LNCaP clone FGC (cell line): ENCODE results near the gene SMYD3.
A peak's percentile ranks its signal among the peaks of the same experiment; 100 is the strongest.

ENCODE experiments used
- DNase-seq: peaks from one replicate; pipeline ENCODE4 v3.0.0-alpha.2; 2011; ENCODE audit warnings: low read depth
- H3K4me3 ChIP-seq: 2 replicates; pipeline ENCODE4 v1.5.1; 2011; ENCODE audit warnings: mild to moderate bottlenecking, low read depth, low read length, control low read depth
- CTCF ChIP-seq: IDR thresholded peaks from 2 replicates; pipeline ENCODE4 v1.5.1; 2012; ENCODE audit warnings: mild to moderate bottlenecking; ENCODE audit not compliant: control insufficient read depth, insufficient read depth; ENCODE audit errors: extremely low read depth

Gene SMYD3

DNA sequence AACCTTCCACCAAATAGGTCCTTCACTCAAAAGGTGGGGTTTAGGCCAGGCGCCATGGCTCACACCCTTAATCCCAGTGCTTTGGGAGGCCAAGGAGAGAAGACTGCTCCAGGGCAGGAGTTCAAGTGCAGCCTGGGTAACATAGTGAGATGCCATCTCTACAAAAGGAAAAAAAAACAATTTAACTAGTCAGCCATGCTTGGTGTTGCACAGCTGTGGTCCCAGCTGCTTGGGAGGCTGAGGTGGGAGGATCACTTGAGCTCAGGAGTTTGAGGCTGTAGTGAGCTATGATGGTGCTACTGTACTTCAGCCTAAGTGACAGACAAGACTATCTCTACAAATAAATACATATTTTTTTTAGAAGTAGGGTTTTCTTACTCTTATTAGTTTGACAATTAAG lies 734.8 kb downstream of the SMYD3 start:
- no peak for DNase-seq
- no peak for TF ChIP-seq CTCF
- H3K4me3 ChIP-seq = no peak overlapping the region

GRCh38 chr1:245771511-245772281 lies 735.4 kb downstream of the SMYD3 start:
- no peak for TF ChIP-seq CTCF
- DNase-seq = no peak
- no peak overlapping the region for H3K4me3 ChIP-seq

DNA sequence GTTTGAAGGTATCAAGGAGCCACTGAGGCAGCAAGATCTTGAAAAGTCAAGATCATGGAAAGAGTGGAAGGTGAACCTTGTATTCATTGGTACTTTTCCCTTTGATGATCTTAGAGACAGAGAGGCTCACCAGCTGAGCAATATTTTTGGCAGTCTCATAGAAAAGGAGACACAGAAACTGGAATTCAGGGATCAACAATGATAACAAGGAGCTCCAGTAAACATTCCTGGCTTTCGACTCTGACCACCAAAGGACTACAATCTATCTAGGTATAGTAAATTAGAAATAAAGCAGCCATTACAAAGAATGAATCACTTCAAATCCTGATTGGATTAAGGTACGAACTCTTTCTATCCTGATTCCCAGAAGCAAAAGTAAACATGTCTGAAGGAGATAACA lies 736.9 kb downstream of the SMYD3 start:
- DNase-seq = no peak
- no peak for TF ChIP-seq CTCF
- no peak overlapping the region for H3K4me3 ChIP-seq

DNA sequence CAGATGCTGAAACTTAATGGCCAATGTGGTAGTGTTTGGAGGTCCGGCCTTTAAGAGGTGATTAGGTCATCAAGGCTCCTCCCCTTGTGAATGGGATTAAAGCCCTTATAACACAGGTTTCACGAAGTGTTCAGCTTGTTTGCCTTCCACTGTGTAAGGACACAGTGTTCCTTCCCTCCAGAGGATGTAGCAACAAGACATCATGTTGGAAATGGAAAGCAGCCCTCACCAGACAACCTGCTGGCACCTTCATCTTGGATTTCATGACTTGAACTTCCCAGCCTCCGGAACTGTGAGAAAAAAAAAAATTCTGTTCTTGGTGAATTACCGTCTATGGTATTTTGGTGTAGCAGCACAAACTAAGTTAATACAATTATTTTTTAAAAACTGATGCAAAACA lies 738.5 kb downstream of the SMYD3 start:
- peak; percentile 19 for DNase-seq
- TF ChIP-seq CTCF = no peak
- no peak overlapping the region for H3K4me3 ChIP-seq

DNA sequence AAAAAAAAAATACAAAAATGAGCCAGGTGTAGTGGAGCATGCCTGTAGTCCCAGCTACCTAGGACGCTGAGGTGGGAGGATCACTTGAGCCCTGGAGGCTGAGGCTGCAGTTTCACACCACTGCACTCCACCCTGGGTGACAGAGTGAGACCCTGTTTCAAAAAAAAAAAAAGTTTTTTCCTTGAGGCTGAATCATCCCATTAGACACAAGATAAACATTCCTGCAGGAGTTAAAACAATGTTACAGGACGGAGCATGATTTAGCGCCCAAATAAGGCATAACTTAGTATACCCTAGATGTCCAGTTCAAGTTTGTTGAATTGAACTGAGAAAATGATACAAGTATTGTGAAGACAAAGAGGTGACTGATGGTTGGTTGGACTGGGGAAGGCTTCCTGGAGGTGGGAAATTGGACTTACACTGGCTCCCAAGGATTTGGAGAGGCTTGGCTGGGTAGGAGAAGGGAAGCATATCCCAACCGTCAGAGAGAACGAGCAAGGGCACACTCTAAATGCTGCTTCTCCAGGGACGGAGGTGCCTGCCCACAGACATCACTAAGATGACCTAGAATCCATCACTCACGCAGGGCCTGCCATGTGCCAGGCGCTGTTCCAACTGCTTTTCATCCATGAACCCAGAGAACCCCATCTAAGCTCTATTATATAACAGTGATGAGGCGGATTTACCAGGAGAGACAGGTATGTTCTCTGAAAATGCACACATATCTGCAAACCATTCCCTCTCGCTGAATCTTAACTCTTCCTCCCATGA lies 741.7 kb downstream of the SMYD3 start:
- no peak overlapping the region for H3K4me3 ChIP-seq
- DNase-seq = no peak
- TF ChIP-seq CTCF = no peak

GRCh38 chr1:245763873-245764331 lies 743.2 kb downstream of the SMYD3 start:
- DNase-seq = no peak
- H3K4me3 ChIP-seq = no peak overlapping the region
- no peak for TF ChIP-seq CTCF

DNA sequence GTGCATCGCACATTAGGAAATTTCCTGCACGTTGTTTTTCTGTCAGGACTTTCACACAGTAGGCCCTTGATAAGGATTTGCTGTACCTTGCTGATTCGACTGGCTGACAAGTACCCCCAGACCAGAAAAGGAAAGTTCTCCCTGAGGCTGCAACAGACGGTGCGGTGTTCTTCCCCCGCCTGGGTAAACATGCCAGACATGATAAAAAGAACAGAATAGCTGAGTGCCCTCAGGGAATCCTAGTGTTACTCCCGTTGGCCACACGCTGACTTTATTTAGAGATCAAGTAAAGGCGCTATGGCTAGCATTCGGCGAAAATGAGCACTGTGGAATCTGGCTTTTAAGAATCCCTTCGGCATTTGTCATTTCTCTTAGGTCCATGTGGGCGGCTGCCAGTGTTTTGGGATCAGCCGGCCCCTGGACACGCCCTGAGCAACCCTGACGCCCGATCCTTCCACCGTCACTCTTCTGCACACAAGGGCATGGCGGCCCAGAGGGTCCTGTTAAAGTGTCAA lies 744.6 kb downstream of the SMYD3 start:
- DNase-seq = no peak
- TF ChIP-seq CTCF = no peak
- no peak overlapping the region for H3K4me3 ChIP-seq
